Measurements from ENCODE around the gene S100A11.
"Not testable (repeated sequence)": the region's sequence is repeated elsewhere in the genome, so short reads cannot be mapped to it uniquely, and the experiment has no call there.

The S100A11 gene

GRCh38 chr1:152036267-152037216 lies at the start of gene S100A11:
Gene S100A11, minus strand, starts transcription at chr1:152037004. Its CDS starts 89 bp downstream, at chr1:152036915.
- DNase-seq: peak; percentile 92

- no peak for DNase-seq
These were observed 48.0 kb upstream of the S100A11 start for GRCh38 chr1:152084853-152085252.

- DNase-seq: not testable (repeated sequence)
These were observed 44.2 kb upstream of the S100A11 start for GRCh38 chr1:152081026-152081425.

- DNase-seq: not testable (repeated sequence)
These were observed 43.7 kb upstream of the S100A11 start for GRCh38 chr1:152080494-152080893.

- no peak for DNase-seq
These were observed 42.1 kb upstream of the S100A11 start for GRCh38 chr1:152078831-152079441.

- no peak for DNase-seq
These were observed 35.5 kb upstream of the S100A11 start for GRCh38 chr1:152072311-152072710.

GRCh38 chr1:152071123-152071522 lies 34.3 kb upstream of the S100A11 start:
- peak; percentile 91 for DNase-seq

- DNase-seq: no peak
These were observed 31.1 kb upstream of the S100A11 start for GRCh38 chr1:152067929-152068328.

- no peak for DNase-seq
These were observed 30.3 kb upstream of the S100A11 start for GRCh38 chr1:152067150-152067549.

GRCh38 chr1:152061952-152062351 lies 25.1 kb upstream of the S100A11 start:
- no peak for DNase-seq

GRCh38 chr1:152053375-152053774 lies 16.6 kb upstream of the S100A11 start:
- no peak for DNase-seq

- peak; percentile 91 for DNase-seq
These were observed 15.8 kb upstream of the S100A11 start for GRCh38 chr1:152052606-152053005.

GRCh38 chr1:152050886-152051675 lies 14.3 kb upstream of the S100A11 start:
- DNase-seq: peak; percentile 37

- no peak for DNase-seq
These were observed 12.7 kb upstream of the S100A11 start for GRCh38 chr1:152049291-152050083.

- no peak for DNase-seq
These were observed 11.7 kb upstream of the S100A11 start for GRCh38 chr1:152048416-152049009.

- DNase-seq: peak; percentile 99
These were observed 11.1 kb upstream of the S100A11 start for GRCh38 chr1:152047730-152048415.

GRCh38 chr1:152047413-152047729 lies 10.6 kb upstream of the S100A11 start:
- DNase-seq: no peak

GRCh38 chr1:152044386-152044785 lies 7.6 kb upstream of the S100A11 start:
- no peak for DNase-seq

GRCh38 chr1:152043870-152044269 lies 7.1 kb upstream of the S100A11 start:
- no peak for DNase-seq

- no peak for DNase-seq
These were observed 5.2 kb upstream of the S100A11 start for GRCh38 chr1:152042030-152042429.

GRCh38 chr1:152039886-152040285 lies 3.1 kb upstream of the S100A11 start:
- DNase-seq: no peak

- DNase-seq: no peak
These were observed 2.7 kb upstream of the S100A11 start for GRCh38 chr1:152039461-152039860.

Measured in OCI-M1 (cell line).